CD4-positive, alpha-beta T cell treated with Interleukin-6 for 4 hours (primary cell): ENCODE measurements around the gene SORBS1.

Experiments used
- DNase-seq: peaks from one replicate; pipeline ENCODE4 v3.0.0-alpha.2; 2020; ENCODE audit warnings: mixed read lengths

The SORBS1 gene

DNA sequence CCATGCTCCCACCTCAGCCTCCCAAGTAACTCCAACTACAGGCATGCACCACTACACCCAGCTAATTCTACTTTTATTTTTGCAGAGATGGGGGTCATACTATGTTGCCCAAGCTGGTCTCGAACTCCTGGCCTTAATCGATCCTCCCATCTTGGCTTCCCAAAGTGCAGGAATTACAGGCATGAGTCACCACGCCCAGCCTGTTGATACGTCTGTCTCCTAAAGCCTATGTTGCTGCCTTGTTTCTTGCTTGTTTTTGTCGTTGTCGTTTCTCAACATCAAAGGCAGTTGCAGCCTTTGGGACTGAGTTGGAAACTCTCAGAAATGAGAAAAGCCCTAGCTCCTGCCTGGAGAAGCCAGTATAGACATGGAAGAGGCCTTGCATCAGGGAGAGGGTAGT, 49.9 kb downstream of the SORBS1 start:
- DNase-seq = no peak

DNA sequence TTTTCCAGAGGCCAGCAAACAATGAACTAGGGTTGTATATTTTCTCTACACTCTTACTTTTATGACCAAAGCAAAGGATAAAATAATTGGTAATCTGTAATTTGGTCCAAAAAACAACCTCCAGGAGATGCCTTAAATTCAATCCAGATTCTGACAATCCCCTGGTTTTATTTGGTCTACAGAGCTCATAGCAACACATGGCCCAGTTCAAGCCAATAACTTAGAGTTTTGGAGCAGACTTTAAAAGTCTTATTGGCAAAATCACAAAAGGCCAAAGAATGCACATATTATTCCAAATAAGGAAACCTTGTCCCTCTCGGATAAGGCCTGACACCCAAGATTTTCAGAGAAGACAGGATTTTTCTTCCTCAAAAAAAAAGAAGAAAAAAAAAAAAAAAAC, 51.9 kb downstream of the SORBS1 start:
- no peak for DNase-seq

DNA sequence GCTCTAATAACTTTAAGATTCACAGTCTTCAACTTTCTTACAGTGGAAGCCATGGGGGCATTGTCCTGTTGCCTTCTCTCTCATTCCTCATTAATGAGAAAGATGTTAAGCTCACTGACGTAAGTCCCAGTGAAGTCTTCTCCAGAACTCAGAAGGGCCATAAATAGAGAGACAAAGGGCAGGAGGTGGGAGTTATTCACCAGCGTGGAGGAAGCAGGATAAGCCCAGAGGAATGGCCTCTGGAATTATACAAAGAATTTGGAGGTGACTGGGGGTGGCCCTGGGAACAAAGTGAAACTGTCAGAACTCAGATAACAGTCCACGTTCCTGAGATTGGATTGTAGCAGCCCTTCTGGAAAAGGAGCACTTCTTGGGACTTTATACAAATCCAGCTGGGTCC, 52.4 kb downstream of the SORBS1 start:
- no peak for DNase-seq

DNA sequence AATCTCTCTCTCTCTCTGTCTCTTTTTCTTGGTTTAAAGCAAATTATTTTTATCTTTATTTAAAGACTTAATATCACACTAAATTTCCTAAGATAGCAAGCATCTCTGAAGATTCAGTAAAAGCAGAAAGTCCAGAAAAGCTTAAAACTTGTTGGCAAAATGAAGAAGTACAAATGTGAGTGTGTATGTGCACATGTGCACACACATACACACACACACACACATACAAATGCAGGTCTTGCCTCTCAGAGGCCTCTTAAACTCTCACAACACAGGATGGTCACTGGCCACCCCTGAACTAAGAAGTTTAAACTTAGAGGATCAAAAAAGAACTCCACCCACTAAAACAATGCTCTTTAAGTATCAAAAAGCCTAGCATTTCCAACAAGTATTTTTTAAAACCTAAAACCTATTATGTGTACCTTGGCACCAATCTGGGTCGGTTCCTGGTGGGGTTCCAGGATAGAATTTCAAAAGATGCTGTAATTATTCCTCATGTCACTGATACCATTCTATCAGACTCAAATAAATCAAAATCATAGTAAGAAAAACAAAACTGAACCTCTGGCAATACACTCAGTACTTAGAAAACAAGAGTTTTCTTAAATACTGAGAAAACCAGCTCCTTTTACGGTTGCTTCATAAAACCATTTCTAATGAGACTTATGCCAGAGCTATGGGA, 55.0 kb downstream of the SORBS1 start:
- no peak for DNase-seq

DNA sequence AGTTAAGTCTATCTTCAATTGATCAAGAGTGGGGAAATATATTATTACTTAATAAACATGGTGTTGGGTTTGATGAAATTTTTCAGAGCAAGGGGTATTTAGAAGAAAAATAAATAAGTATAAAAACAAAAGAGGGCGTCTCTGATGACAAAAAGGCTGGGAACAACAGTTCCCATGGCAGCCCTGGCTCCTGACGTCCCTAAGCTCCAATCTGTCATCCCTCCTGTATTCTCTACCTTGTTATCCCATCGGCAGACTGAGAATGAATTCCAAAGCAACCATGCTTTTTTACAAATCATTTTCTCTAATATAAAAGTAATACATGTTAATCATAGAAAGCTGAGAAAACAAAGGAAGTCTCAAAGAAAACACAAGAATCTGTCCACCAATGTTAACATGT, 55.5 kb downstream of the SORBS1 start:
- no peak for DNase-seq

DNA sequence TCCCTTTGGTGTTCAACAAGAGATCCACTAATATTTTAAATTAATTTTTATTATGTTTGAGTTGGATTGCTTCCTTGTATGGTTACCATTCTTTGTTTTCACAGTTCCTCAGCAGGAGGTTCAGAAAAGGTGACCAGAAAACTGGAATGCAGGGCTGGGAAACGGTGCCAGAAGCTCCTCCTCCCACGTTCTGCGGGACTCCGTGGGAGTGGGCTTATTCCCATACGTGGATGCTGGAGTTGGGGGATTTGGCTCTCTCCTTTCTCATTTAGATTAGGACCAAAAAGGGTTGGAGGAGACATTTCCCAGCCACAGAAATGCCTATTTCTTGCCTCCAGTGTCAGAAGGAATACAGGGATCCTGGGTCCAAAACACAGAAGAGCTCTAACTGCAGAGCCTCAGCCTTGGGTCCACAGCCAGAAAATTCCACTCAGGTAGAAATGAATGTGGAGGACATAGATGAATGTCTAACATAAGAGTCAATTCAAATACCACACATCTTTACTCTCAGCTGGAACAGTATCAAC, 56.0 kb downstream of the SORBS1 start:
- no peak for DNase-seq

DNA sequence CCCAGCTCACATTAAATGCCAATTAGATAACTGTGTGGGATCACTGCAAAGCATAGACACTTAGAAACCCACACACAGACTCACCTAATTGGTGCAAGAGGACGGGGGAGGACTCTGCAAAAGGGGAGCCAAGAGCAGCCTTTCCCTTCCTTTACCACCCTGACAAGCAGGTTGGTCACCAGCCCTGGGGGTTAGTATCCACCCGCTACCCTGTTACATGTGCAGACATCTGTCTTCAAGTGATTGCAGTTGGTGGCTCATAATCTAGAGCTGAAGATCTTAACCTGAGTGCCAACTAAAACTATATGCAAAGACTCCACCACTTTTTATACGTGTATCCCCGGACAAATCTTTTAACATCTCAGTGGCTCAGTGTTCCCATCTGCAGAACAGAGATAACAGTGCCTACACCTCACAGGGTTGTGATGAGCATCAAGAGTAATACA, 56.9 kb downstream of the SORBS1 start:
- no peak for DNase-seq

DNA sequence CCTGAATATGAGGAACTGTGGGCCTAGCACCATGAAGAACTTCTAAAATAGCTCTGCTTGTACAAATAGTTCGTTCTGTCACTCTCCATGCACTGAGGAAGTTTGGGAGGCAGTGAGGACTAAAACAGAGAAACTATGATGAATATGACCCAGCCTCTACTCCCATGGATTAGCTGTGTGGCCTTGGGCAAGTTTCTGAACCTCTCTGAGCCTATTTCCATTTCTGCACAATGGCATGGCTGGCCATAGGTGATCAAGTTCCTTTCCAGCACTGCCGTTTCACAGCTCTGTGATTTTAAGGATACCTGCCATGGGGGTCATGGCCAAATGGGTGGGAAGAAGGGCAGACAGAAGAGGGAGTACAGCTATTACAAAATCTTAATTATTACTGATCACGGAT, 57.6 kb downstream of the SORBS1 start:
- DNase-seq = no peak

DNA sequence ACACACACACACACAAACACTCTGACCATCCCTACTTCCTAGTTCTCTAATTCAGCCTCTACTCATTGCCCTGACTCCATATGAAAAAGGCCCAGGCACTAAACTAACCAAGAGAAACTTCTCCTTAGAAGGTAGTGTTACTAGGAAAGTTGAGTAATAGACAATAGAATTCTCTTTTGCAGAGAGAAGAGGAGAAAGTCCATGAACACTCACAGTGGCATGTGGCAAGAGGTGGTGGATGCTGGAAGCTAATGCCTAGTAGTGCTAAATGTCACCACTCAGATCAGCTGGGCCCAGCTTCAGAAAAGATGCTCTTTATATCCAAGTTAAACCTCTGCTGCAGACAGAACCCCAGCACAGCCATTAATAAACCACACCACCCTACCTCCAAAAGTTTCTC, 58.2 kb downstream of the SORBS1 start:
- no peak for DNase-seq

DNA sequence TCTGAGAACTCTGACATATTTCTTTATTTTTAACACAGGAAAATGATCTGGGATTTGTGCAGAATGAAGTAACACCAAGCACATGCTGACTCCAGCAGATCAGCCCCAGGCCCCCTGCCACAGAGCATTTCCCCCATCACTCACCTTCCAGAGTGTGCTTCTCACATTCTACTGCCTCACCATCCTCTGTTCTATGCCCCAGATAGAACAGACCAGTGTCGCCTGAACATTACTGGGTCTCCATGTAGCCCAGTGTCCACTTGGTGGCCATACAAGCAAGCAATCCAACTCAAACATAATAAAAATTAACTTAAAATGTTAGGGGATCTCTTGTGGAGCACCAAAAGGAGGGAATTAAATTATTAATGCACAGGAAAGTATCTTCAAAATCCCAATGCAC, 58.8 kb downstream of the SORBS1 start:
- no peak for DNase-seq

DNA sequence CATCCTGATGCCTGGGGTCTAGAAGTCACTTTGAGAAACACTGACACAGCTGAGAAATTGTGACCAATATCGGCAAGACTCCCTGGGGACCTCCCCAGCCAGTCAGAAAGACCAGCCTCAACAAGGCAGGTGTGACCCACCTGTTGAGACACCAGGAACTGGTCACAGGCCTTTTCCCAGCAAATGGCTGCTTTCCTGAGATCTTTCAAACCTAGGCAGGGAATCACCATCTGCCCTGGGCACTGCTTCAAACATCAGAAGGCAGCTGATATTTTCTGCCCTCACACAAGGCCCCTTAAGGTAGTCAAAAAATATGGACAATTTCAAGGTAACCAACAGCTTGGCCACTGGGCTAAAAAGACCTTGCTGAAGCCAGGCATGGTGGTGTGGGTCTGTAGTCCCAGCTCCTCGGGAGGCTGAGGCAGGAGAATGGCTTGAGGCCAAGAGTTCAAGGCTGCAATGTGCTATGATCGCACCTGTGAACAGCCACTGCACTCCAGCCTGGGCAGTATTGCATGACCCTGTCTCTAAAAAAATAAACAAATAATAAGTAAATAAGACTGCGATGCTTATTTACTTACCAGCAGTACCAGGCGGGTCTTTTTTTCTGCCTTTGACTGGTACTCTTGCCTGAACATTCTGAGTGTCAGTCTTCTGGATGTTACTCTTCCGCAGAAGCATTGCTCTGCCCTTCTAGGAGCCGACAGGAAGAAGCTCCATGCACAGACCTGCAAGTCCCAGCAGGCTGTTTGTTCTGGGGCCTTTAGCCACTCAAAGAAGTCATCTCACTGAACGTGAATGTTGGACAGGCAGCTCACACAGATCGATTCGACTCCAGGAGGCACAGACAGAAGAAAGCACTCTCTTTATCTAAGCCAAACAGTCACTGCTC, 59.7 kb downstream of the SORBS1 start:
- DNase-seq = no peak

DNA sequence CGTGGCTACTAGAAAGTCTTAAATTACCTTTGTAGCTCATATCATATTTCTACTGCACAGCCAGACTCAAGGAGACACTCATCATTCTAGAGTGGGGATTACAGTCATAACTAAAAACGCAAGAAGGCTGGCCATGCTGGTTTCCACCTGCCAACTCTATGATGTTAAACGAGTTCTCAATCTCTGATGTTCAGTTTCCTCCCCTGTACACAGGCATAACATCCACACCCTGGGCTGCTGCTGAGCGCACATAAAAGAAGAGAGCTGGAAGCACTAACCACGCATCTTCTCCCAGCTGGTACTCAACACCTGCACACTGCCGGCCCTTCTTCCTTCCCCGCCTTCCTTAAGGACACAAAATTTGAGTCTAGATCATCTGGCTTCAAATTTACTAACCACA, 60.5 kb downstream of the SORBS1 start:
- DNase-seq = no peak

DNA sequence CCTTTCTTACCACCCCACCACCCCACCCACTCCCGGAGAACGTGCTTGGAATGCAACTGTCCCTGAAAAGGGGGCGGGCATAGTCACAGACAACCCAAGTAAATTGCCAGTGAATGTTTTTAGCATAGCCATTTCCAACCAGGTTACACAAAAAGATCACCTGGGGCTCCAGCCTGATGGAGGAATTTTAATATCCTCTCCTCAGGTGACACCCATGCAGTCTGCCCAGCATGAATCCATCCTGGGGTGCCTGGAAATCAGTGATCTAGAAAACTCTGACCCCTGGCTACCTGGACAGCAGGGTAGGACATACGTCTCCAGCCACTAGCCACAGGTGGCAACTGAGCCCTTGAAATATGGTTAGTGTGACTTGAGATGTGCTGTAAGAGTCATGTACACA, 61.1 kb downstream of the SORBS1 start:
- no peak for DNase-seq

DNA sequence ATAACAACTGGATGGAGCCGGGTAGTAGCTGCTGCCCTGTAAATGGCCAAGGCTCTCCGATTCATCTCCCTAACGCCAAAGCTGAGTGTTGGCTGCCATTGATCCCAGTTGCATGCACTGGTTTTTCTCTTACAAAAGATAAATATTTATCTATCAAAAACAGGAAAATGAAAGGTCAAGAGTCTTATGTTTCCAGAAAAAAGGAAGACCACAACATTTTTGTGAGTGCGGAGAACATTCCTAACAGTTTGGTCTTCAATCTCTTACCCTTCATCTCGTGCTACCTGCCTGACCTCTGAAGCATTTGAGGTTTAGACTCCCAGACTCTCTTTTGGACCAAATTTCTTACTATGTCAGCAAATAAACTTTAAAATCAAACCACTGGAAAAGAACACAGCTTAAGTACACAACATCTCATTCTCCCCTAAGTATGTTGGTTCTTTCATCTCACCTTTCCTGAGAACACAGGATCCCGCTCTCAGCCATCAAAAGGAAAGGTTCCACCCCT, 61.6 kb downstream of the SORBS1 start:
- DNase-seq = no peak

DNA sequence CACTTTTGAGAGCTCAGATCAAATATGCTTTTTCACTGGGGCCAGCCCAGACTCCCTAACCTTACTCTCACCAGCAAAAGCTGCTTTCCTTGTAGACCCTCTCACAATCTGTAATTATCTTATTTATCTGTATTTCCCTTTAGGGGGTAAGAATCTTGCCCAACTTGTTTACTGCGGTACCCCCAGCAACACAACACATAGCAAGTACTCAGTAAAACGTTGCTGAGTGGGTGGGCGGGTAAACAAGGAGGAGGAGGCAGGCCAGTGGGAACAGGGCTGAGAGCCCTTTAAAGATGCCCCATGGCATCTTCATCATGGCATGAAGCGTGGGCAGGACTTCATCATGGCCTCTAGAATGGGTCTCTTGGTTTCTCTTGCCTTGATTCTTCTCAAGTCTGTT, 64.2 kb downstream of the SORBS1 start:
- DNase-seq = no peak

DNA sequence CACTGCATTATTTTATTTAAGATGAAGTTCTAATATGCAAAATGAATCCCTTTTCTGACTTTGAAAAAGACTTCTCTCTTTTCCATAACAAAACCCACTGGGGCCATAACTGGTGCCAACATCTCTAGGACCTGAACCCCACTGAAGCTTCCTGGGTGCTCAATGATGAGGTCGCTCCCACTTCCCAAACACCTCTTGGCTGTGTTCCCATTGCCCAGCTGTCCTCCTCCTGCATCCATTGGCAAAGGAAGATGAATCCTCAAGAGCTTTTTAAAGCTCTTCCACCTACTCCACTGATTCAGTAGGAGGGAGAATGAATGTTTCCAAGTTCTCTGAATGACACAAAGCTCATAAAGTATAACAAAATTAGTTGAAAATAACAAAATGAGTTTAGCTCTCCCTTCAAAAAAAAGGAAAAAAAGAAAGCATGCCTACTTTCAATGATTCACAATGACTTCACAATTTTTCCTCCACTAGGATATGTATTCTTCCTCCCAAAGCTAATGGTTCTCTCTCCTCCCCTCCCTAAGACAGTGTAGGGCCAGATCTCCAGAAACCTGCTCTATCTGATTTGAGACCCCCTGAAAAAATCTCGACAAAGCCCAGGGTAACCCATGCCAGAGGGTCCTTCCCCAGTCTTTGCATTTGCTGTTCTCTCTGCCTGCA, 64.8 kb downstream of the SORBS1 start:
- DNase-seq = no peak

DNA sequence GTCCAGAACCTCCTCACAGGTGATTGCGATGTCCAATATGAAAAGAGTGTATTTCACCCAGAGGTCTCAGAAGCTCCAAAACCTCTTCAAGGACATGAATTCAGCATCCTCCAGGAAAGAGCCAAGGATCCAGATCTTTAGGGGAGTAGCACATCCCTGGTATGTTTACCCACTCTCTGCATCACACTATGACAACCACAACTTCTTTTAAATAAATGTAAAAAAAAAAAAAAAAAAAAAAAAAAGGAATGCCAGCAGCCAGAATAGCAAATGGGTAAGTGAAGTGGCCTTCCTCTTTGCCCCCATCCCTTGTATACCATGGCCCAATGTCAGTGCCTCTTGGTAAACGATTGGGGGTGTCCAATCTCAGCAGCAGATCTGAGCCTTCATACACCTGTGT, 67.3 kb downstream of the SORBS1 start:
- DNase-seq = no peak

DNA sequence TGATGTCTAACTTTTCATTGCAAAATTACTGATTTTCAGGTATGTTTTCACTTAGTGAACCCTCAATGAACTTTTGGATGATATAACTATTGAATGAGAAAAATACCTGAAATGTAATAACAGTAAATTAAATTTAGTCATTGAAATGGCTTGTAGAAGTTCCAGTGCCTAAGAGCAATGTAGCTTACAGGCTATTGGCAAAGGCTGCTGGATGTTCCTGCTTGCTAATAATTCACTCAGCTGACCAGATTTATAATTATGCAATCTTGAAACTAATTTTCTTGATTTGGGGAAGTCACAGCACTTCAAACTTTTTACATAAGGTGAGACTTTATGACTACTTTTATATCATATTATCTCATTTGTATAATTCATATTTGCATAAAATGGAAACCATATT, 73.2 kb downstream of the SORBS1 start:
- no peak for DNase-seq

DNA sequence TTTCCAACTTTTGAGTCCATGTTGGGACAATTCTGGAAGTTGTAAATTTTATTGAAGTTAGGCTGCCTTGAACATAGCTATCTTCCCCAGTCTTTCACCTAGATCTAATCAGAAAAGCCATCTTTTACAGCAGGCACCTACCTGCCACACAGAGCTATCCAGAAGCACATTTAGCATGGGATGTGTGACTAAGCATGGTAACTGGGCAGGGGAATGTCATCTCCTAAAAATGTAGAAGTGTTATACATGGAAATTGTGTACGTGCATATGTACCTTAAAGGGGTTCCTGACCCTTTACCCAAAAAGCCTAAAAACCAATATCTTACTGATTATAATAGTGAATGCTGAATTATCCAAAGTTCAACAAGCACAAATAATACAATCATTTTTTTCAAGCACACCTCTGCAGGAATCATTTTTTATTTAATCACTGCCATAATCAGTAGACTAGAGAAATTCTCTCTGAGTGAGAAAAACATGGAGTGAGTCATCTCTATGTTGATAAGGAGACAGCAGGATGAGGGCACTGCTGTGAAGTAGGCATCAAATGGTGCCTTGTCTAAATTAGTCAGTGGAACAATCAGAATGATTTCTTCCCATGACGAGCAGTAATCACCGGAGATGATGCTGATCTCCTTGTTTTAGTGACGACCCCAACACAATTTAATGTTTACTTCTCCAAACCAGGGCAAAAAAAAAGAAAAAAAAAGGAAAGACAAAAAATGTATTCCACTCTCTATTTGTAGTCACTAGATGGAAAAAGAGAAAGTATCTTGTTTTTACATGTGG, 75.9 kb downstream of the SORBS1 start:
- no peak for DNase-seq

DNA sequence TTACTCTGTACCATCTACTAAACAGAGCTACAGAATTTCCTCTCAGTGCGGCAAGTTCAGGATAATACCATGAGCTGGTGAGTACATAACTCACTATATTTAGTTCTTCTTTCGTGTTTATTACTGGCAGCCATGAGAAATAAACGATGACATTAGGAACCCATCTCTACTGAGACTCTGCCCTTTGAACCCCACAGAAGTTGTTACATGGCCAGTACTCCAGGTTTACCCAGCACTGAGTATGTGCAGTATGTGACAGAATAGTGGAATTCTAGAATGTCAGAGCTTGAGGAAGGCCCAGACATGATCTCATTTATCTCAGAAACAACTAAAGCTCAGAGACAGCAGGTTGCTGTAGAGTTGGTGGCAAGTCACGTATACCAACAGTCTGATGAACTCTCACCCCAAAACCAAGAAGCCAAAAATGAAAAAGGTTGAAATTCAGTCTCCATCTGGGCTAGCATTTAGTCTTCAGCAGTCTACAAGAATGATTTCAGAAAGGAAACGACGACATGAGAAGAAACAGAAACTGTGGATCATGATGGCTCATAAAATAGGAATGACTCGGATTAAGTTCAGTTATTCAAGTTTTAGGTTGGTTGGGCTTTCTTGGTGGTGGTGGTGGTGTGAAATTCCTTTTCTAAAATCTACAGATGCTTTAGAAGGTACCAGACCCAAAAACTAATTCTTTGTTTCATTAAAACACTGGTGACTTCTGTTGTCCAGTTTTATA, 78.5 kb downstream of the SORBS1 start:
- DNase-seq = no peak

DNA sequence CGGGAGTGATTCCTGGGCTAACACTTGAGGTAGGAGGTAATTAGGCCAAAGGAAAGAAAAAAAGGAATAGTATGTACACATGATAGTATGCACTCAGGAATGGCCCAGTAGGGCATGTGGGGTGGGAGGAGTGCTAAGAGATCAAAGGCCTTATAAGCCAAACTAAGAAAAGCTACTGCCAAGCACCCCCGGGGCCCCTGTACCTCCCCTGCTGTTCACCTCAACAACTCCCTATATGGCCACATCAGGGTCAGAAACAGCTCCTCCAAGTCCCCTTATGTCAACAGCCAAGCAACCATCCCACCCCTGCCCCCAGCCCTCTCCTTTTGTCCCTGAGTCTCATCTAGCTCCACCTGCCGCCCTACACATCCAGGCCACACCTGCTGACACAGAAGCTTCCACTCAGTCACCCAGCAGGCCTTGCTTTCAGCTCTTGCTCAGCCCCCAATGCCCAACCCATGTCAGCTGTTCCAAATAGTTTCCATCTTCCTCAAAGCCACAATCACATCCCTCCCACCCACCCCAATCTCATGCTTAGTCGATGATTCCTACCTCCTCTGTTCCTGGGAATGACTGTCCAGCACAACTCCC, 80.2 kb downstream of the SORBS1 start:
- no peak for DNase-seq
